Caki2 (cell line): ENCODE results near the gene FOXF2. TPM values are rescaled to one million over a fixed set of nuclear protein-coding genes. Genes with fewer than 3 reads are reported as not detected.

Source experiments
- DNase-seq: peaks from one replicate; pipeline ENCODE4 v3.0.0-alpha.2; 2015; ENCODE audit warnings: low read depth
- in situ Hi-C: cut with HindIII; loops from 2 replicates; pipeline ENCODE4 v1.10.0; 2016; ENCODE audit warnings: low sequenced_read_pairs, low pct_unique_long_range_greater_than_20kb, mixed read lengths
- total RNA-seq: library from RNA; depleted of rRNA; stranded (reverse); fragments of >200 nt; shearing (Covaris generic); gene quantifications from 2 replicates; pipeline ENCODE4 v1.2.3, GENCODE V29; 2014; ENCODE audit warnings: low replicate concordance

The FOXF2 gene
- total RNA-seq, 1 experiment from 2014 or later, result 14.1 TPM

DNA sequence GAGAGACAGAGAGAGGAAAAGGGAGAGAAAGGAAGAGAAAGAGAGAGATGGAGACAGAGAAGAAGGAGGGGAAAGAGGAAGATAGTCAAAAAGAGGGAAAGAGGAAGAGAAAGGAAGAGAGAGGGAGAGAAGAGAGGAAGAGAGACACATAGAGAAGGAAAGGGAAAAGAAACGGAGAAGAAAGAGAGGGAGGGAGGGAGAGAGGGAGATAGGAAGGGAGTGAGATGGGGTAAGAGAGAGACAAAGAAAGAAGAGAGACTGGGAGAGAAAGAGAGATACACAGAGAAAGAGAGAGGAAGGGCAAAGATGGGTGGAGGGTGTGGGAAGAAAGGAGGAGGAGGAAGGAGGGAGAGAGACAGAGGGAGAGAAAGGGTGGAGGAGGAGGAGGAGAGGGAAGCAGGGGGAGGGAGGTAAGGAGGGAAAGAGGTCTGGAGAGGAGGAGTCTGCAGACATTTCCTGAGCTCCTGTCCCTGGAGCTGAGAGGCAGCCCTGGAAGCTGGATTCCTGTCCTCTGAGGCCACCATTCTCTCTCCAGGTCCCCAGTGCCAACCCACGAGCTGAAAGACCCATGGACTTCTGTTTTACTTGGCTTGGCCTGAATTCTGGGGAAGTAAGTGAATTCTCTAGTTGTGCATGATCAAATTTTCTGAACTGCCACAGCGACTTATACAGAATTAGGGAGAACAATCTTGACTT lies 9.9 kb downstream of the FOXF2 start:
- no peak for DNase-seq
- in situ Hi-C loops, result loop anchor here (25.0 kb wide), 1 partner anchor 812 kb away; no protein-coding TSS in a partner anchor

DNA sequence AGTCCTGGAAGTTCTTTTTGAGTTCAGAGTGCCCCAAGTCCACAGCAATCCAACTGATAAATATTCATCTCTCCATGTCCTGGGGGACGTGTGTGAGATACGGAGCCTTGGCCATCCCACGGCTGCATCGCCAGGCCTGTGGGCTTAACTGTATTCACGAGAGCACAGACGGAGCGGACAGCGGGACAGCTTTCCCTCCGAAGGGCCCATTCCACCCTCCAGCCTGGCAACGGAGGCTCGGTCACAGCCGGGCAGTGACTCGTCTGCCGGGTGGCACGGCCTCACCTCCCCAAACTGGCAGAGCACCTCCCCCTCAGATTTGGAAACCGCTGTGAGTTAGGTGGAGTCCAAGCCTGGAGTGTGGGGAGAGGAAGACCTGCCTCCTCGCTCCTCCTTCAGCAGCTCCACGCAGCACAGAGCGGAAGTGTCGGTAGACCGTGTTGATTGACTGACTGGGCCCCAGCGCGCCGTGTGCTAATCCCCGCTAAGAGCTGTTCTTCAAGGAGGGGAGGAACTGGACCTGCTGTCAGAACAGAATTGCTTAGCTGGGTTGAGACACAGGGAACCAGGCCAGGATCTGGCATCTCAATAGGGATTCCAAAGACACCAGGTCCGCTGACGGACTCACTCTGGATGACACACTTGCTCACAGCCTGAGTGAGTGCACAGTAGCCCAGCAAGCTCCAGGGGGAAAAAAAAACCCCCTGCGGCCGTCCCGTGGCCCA lies 10.9 kb downstream of the FOXF2 start:
- in situ Hi-C loops, result no loop called here
- DNase-seq, result no peak

DNA sequence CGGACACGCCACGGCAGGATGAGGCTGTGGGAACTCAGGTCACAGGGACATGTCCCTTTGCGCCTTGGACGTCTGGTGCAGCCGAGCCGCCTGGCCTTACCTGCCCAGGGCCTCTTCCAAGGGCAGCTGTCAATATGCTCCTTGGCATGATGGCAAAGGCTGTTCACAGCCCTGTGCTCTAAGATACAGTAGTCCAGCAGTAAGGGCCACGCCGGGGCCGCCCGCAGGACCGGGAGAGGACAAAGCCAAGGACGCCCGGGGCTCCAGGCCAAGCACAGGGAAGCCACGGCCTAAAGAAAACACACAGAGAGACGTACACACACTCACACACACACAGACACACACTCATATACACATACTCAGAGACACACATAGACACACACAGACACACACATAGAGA lies 13.0 kb downstream of the FOXF2 start:
- no peak for DNase-seq
- in situ Hi-C loops, result no loop called here

DNA sequence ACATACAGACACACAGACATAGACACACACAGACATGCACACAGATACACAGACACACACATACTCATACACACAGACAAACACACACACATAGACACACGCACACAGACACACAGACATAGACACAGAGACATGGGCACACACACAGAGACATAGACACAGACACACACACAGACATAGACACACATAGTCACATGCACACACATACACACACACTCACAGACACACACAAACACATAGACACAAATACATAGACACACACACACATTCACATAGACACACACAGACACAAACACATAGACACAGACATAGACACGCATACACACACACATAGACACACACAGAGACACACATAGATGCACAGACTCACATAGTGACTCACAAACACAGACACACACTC lies 13.5 kb downstream of the FOXF2 start:
- in situ Hi-C loops, result no loop called here
- no peak for DNase-seq

DNA sequence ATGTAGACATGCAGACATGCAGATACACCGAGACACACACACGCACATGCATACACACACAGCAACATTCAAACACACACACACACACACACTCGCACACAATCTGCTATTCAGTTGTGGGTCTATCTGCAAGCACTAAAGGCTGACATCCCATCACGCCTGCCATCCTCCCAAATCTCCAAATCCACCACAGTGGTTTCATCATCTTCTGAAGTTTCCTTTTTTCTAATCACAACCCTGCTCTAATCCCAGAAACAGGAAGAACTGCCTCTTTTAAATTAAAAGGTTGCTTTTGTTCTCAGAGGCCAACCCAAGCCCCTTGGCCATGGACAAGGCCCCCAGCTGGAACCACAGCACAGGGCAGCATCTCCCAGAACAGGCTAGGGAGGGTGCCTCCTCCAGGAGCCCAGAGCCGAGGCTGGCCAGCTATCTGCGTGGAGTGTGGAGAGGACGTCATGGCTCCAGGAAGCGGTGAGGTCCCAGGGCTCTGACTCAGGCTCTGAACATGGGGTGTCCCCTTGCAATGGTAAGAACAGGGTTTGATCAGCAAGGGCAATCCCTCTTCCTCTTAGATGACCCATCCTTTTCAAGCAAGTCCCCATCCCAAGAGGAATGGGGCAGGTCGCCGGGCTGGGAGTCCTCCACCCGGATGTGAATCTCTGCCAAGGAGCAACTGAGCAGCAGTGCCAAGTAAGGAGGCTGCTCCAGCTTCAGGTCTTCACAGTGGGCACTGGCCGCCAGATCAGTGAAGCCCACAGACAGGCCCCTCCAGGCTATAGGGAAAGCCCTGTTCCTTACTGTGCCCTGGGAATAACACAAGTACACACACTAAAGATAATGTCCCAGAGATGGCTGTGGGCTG lies 14.7 kb downstream of the FOXF2 start:
- DNase-seq, result no peak
- in situ Hi-C loops, result no loop called here

DNA sequence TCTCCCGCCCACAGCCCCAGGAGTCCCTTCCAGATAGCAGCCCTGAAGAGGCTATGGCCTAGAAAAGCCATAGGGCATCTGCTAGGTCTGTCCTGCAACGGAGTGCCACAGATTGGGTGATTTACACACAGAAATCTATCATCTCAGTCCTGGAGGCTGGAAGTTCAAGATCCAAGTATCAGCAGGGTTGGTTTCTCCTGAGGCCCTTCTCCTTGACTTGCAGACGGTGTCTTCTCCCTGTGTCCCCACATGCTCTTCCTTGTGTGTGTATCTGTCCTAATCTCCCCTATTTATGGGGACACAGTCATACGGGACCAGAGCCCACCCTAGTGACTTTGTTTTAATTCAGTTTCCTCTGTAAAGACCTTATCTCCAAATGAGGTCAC lies 15.3 kb downstream of the FOXF2 start:
- DNase-seq, result no peak
- in situ Hi-C loops, result no loop called here

DNA sequence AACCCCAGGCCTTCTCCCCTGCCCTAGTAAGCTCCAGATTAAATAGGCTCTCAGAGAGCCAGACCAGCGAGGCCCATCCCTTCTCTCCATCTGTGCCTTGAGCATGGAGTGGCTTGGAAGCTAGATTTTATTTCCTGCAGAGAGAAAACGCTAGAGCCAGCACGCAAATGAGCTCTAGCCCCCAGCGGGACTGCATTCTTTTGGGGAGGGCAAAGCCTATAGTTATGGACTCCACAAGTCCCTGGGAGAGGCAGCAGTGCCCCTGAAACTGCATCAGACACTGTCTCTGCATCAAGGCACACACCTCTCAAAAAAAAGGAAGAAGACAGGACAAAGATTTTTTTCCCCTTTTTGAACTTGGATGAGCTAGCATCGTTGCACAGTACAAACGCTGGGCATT lies 15.8 kb downstream of the FOXF2 start:
- in situ Hi-C loops, result no loop called here

DNA sequence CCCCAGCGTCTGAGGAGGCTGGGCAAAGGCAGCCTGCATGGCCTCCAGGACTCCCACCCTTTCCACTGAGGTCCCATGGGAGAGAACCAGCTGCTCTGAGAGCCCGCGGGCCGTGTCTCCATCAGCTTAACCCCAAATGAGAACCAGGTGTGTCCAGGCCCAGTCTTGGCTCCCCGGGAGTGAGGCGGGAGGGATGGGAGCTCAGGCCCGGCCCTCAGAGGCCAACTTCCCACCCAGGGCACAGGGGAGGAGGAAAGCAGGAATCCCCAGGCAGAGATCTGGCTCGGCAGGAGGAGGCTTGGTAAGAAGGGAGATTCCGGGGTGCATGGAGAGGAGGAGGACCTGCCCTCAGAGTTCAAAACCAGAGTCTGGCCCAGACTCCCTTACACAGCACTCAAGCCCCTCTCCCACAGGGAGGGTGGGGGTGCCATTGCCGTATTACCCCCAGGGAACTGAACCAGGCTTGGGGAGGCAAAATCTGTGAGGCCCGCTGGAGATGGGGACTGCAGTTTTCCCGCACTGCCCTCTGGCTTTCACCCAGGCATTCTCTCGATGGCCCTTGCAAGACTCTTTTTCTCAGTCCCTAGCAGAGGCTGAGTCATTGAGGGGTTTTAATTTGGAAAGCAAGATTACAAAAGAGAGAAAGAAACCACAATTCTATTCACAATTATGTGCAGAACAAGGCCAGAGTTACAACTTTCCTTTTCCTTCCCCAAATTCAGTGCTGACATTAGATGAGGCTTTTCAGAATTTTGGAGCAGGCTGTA lies 17.1 kb downstream of the FOXF2 start:
- no peak for DNase-seq
- in situ Hi-C loops, result no loop called here

More for the DNA sequence above, 15.8 kb downstream of the FOXF2 start:
- DNase-seq, result no peak

DNA sequence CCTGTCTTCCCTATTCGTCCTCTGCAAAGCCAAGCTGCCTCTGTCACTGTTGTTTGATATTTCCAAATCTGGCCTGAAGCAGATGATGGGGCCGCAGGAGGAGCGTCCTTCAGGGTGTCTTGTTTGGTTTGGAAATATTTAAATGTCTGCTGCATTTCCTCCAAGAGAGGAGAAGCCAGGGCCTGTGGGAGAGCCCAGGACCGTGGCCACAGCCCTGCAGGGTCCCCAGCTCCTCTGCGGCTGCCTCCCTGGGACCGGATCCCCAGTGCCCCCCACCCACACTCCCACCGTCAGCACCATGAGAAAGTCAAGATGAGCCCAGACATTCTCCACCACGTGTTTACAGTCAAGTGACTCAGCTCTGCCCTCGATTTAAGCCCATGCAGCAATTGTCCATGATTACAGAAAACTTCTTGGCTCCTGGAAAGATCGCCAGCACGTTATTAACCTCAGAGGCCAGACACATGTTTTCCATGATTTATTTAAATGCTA lies 18.2 kb downstream of the FOXF2 start:
- in situ Hi-C loops, result no loop called here
- no peak for DNase-seq

DNA sequence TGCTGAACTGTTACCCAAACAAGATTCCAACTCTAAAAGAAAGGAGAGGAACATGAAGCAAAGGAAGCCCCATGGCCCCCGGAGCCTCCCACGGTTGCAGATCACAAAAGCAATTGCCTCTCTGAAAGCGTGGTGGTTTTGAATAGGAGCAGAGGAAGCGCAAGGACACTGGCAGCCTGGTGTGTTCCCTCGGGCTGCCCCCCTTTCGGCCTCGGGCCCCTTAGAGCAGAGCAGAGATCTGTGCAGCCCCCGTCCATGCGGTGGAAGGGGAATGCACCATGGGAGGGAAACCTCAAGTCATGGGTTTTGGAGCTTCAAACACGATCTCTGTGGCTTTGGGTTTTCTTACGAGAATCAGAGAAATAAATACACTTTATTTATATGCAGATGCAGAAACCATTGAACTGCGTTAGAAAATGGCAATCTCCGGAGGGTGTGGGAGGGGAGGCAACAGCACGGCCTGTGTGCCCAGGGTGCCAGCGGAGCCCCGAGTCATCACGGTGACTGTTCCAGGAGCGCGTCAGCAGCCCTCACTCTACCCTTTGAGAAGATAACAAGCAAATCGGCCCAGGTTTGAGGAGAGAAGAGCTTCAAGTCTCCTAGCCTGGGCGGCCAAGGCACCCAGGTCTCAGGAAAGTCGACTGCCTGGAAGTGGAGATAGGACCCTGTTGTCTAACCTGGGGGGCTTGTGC lies 20.5 kb downstream of the FOXF2 start:
- in situ Hi-C loops, result no loop called here
- no peak for DNase-seq

DNA sequence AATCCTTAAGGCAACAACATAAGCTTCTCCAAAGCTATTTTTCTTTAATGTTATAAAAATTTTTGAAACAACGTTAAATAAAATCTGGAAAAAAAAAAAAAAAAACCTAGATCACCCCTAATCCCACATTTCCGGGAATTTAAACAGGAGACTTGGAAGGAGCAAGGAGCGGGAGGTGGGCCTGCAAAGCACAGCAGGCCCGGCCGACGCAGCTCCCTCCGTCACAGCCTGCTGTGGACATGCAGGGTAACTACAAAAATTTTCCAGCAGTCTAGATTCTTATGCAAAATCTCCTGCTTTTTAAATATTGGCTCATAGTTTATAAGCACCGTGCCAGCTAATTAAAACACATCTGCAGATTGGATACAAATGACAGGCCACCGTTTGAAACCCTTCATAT lies 23.5 kb downstream of the FOXF2 start:
- in situ Hi-C loops, result no loop called here
- no peak for DNase-seq

DNA sequence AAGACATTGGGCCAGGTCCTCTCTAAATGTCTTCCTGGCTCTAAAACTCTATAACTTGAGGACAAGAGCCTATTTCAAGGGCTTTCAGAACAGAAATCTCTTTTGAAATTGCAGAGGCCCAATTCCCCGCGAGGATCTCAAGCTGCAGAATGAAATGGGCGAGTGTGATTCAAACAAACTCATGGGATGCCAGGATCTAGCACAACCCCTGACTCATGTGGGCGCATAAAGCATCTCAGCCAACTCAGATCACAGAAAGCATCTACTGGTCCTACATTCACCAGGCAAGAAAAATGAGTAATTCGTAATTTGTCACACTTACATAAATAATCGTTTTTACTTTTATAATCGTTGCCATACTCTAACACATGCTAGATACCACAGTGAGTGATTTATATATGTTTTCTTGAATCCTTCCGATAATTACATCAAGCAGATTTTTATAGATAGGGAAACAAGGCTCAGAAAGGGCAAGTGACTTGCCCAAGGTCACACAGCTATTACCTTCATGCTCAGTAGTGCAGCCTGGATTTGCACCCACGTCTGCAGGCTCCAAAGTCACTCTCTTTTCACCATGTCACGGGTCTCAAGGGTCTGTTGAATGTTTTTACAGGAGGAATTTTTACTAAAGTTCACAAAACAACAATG lies 26.2 kb downstream of the FOXF2 start:
- in situ Hi-C loops, result no loop called here
- no peak for DNase-seq

DNA sequence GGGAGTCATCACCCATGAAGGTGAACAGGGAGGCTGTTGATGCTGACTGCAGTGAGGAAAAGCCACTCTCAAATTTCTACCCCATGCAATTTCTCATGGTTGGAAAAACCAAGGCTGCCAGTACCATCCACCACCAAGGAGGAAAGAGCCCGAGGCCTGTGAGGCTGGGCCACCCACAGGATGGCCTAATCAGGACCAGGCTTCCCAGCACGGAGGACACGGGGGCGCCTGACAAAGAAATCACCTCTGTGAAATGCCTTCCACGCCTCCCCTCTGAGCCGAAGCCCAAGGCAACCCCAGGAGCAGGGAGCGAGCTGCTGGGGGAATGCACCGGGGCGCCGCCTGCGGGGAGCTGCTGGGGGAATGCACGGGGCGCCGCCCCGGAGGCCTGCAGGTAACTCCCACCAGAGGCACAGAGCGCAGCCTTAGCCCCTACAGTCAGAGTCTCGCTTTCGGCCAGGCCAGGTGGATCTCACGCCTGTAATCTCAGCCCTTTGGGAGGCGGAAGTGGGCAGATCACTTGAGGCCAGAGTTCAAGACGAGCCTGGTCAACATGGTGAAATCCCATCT lies 26.9 kb downstream of the FOXF2 start:
- in situ Hi-C loops, result no loop called here
- DNase-seq, result no peak

DNA sequence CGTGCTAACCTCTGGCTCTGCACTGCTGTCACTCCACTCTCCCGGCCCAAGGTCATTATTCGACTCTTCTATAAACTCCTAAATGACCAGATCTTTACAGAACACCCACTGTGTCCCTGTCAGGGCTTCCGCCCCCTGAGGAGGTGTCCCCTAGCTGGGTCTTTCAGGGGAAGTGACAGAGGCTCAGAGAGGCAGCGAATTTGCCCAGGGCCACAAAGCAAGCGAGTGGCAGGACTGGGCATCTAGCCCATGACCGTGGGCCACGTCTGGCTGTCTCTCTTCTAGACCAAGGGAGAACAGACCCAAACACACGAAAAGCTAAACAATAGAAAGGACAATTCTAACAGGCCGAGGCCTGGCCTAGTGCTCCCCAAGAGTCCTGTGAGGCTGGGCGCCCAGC lies 27.4 kb downstream of the FOXF2 start:
- DNase-seq, result no peak
- in situ Hi-C loops, result no loop called here

DNA sequence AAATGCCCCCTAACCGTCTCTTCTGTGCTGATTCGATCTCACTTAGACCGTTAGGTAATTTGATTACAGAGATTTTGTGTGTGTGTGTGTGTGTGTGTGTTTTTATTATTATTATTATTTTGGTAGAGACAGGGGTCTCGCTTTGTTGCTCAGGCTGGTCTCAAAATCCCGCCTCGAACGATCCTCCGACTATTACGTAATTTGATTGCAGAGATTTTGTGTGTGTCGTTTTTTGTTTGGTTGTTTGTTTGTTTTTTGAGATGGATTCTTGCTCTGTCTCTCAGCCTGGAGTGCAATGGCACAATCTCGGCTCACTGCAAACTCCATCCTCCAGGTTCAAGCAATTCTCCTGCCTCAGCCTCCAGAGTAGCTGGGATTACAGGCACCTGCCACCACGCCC lies 28.3 kb downstream of the FOXF2 start:
- in situ Hi-C loops, result no loop called here
- no peak for DNase-seq

DNA sequence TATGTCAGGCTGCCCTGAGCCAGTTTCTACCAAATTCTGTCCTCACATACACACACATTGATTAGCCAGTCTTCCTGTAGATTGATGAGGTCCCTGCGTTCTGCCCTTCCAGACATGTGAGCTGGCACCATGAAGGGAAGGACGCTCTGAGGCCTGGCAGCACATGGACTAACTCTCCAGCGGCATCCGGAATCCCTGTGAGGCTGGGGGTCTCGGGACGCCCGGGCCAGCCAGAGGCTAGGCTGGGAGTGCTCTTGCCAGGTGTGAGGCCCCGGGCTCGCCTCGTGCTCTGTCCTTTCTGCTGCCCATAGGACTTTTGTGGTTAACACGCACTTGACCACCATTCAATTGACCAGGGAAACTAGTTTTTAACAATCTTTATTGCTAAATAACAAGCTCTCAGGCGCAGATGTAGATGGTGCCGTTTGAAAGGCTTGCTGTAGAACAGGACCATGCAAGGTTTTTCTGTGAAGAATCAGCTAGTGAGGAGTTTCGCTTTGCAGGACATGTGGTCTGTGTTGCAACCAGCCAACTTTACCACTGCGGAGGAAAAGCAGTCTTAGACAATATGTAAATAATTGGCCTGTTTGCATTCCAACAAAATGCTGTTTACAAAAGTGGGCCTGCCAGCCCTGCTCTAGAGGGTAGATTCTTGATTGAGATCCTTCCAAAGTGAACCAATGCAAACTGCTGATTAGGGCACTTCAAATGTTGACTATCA lies 29.3 kb downstream of the FOXF2 start:
- in situ Hi-C loops, result no loop called here
- DNase-seq, result no peak
